Measurements from ENCODE around the gene PROC. TPM values are rescaled to one million over a fixed set of nuclear protein-coding genes. Genes with fewer than 3 reads are reported as not detected.
A peak's percentile ranks its signal among the peaks of the same experiment; 100 is the strongest.

PROC gene
- total and polyA plus RNA-seq, 9 of the 15 experiments (the other 6 are each of a cell fraction or from before 2014, with no cell fraction given): not detected

- BruUV-seq (replicated peaks): no TSS peak
- peak overlapping the region; percentile 43; the same call in 1 of the 2 replicates for H2AFZ ChIP-seq (ENCODE audit: low read depth, low read length)
- peak overlapping the region in 1 of 2 experiments; percentile 27; a peak in 1 of 4 replicates for H3K9ac ChIP-seq (ENCODE audit: insufficient read depth in 1 of 2, low read depth in 2 of 2, low read length in 2 of 2)
- ChIA-PET POLR2A (interaction anchor here (1.9 kb wide), 1 partner anchor 9 kb away, joined by 6 read pairs; no protein-coding TSS in a partner anchor), CTCF (ENCODE audit: low intra/inter-chr PET ratio) (no interaction called here)
- H3K36me3 ChIP-seq (ENCODE audit: control insufficient read depth, insufficient read depth, low read length): no peaks in the 10 kb centered on the region
- peak overlapping the region; percentile 55 for H3K4me2 ChIP-seq (ENCODE audit: insufficient read depth, low read length)
- no peak overlapping the region for H3K27ac ChIP-seq (ENCODE audit: extremely low read depth, low read depth, low read length)
- H3K4me3 ChIP-seq: no peak overlapping the region
- TF ChIP-seq MAX (CRISPR knock-in tag; IDR thresholded peaks at IDR 0.05) (0 out of 2 replicates have a peak, but pooled peaks have one; percentile 4), ZNF740 (CRISPR knock-in tag; IDR thresholded peaks at IDR 0.05) (0 out of 2 replicates have a peak, but pooled peaks have one; percentile 24), ZNF740 (tag; IDR thresholded peaks at IDR 0.05) (no peak), FUS (optimal IDR thresholded peaks at IDR 0.05; ENCODE audit: low read depth, low read length) (no peak), PRDM10 (IDR thresholded peaks at IDR 0.05; ENCODE audit: partially characterized antibody) (peak; percentile 1)
- DNase-seq (ENCODE audit: extremely low read depth in 1 of 4, low spot score in 3 of 4) (no peak), FAIRE-seq (no peak), ATAC-seq (peak; percentile 5; the same call in 2 of the 3 replicates)
- WGBS (ENCODE audit: insufficient coverage, low coverage, missing lambda C conversion rate): 9% methylated on average over 9 of the region's 9 CpGs
- no peaks in the 10 kb centered on the region for H3K79me2 ChIP-seq (ENCODE audit: control insufficient read depth, insufficient read depth, low read length)
- H3K4me1 ChIP-seq (replicated peaks in 1 of 2; ENCODE audit: control insufficient read depth in 2 of 2, insufficient read depth in 2 of 2, low read length in 2 of 2): peaks cover 15 to 18% of the 10 kb centered on the region in 2 experiments
- H3K9me3 ChIP-seq (replicated peaks; ENCODE audit: control insufficient read depth, insufficient read depth, low read depth, low read length): no peaks in the 10 kb centered on the region
- no peaks in the 10 kb centered on the region for H4K20me1 ChIP-seq (replicated peaks; ENCODE audit: control insufficient read depth, insufficient read depth, low read length)
- no peaks in the 10 kb centered on the region for H3K9me1 ChIP-seq (ENCODE audit: control insufficient read depth, insufficient read depth, low read length)
- in situ Hi-C loops (cut with MboI) (no loop called here), intact Hi-C loops (cut with micrococcal nuclease) (no loop called here)
- no peaks in the 10 kb centered on the region for H3K27me3 ChIP-seq (ENCODE audit: control insufficient read depth in 2 of 2, insufficient read depth in 2 of 2, low read length in 2 of 2)
Measured at GRCh38 chr2:127397568-127398238, 20.5 kb upstream of the PROC start.
